Nephron progenitor cell (in vitro differentiated cells): Measurements from ENCODE around the gene KDM2B.
A peak's percentile ranks its signal among the peaks of the same experiment; 100 is the strongest.
"Not testable (repeated sequence)": the region's sequence is repeated elsewhere in the genome, so short reads cannot be mapped to it uniquely, and the experiment has no call there.

Experiments used
- DNase-seq: peaks from one replicate; pipeline ENCODE4 v3.0.0; 2021
- H3K27ac Mint-ChIP-seq: 2 replicates; pipeline ENCODE4 v1.8.0; 2021; ENCODE audit warnings: mild to moderate bottlenecking, moderate library complexity, mixed read lengths
- H3K27me3 Mint-ChIP-seq: 2 replicates; pipeline ENCODE4 v1.8.0; 2021; ENCODE audit warnings: mild to moderate bottlenecking, low read depth, mixed read lengths; ENCODE audit not compliant: poor library complexity
- H3K36me3 Mint-ChIP-seq: 2 replicates; pipeline ENCODE4 v1.8.0; 2021; ENCODE audit warnings: low read depth, mixed read lengths
- H3K4me1 Mint-ChIP-seq: 2 replicates; pipeline ENCODE4 v1.8.0; 2021; ENCODE audit warnings: mixed read lengths
- H3K4me3 Mint-ChIP-seq: 2 replicates; pipeline ENCODE4 v1.8.0; 2021; ENCODE audit warnings: mild to moderate bottlenecking, moderate library complexity, mixed read lengths
- H3K9me3 Mint-ChIP-seq: 2 replicates; pipeline ENCODE4 v1.8.0; 2021; ENCODE audit warnings: mild to moderate bottlenecking, moderate library complexity, mixed read lengths
- TF ChIP-seq, protein P1 (sequence below): fragments of 200-600 bp; sonication (generic); IDR thresholded peaks from 2 replicates; pipeline ENCODE4 v1.5.0; 2021; ENCODE audit warnings: antibody characterized with exemption

Gene KDM2B

DNA sequence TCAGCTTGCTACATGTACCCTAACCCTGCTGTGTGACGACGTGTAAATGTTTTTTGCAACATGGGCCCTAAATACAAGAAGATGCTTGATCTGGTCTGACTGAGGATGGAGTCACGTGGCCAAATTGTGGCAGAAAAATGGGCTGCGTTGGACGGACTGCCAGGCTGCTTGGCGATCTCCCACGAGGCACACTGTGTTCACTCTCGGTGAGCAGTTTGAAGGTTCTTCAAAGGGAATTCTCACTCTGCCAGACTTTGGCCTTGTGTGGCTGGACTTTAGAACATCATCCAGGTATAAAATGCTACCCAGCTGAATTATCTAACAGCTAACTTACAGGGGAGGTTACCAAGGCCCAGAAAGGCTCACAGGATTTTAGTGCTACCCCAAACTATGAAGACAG, 85.1 kb downstream of the KDM2B start:
- no peak for DNase-seq
- no peaks in the 10 kb centered on the region for H3K27me3 Mint-ChIP-seq
- peak overlapping the region; percentile 83 for H3K27ac Mint-ChIP-seq
- no peak overlapping the region for H3K4me3 Mint-ChIP-seq
- TF ChIP-seq, protein P1, sequence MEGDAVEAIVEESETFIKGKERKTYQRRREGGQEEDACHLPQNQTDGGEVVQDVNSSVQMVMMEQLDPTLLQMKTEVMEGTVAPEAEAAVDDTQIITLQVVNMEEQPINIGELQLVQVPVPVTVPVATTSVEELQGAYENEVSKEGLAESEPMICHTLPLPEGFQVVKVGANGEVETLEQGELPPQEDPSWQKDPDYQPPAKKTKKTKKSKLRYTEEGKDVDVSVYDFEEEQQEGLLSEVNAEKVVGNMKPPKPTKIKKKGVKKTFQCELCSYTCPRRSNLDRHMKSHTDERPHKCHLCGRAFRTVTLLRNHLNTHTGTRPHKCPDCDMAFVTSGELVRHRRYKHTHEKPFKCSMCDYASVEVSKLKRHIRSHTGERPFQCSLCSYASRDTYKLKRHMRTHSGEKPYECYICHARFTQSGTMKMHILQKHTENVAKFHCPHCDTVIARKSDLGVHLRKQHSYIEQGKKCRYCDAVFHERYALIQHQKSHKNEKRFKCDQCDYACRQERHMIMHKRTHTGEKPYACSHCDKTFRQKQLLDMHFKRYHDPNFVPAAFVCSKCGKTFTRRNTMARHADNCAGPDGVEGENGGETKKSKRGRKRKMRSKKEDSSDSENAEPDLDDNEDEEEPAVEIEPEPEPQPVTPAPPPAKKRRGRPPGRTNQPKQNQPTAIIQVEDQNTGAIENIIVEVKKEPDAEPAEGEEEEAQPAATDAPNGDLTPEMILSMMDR: no peak
- peaks cover 54% of the 10 kb centered on the region for H3K36me3 Mint-ChIP-seq
- no peaks in the 10 kb centered on the region for H3K9me3 Mint-ChIP-seq
- H3K4me1 Mint-ChIP-seq: peaks cover 45% of the 10 kb centered on the region

DNA sequence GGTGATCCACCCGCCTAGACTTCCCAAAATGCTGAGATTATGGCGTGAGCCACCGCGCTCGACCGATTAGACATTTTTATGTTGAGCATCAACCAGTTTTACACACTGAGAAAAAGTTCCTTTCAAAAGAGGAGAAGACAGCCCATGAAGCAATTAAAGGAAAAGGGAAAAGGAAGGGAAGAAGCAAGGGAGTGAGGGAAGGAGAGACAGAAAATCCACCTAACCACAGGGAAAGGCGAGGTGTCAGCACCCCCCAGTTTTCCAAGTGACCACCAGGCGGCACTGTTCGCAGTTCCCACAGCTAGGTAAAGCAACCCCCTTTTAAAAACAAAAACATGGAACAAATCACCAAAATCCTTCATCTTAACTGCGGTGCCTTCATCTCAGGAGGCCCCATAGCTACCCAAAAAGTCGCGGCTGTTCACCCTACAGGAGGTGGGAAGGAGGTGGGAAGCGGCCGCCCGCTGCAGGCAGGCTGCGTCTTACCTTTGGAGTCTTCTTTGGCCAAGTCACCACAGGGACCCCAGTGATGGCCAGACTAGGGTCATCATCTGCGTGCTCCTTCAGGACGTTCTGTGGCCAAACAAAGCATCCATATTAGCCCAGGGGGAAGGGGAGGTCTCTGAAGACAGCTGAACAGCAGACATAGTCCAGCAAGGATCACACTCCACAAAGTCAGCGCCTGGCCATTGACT, 86.6 kb downstream of the KDM2B start:
- Mint-ChIP-seq H3K4me1 (peaks cover 49% of the 10 kb centered on the region), H3K4me3 (no peak overlapping the region), H3K27ac (peak overlapping the region; percentile 52), H3K36me3 (peaks cover 50% of the 10 kb centered on the region), H3K9me3 (no peaks in the 10 kb centered on the region), H3K27me3 (no peaks in the 10 kb centered on the region)
- DNase-seq: peak; percentile 64
- TF ChIP-seq, protein P1: peak; percentile 83

DNA sequence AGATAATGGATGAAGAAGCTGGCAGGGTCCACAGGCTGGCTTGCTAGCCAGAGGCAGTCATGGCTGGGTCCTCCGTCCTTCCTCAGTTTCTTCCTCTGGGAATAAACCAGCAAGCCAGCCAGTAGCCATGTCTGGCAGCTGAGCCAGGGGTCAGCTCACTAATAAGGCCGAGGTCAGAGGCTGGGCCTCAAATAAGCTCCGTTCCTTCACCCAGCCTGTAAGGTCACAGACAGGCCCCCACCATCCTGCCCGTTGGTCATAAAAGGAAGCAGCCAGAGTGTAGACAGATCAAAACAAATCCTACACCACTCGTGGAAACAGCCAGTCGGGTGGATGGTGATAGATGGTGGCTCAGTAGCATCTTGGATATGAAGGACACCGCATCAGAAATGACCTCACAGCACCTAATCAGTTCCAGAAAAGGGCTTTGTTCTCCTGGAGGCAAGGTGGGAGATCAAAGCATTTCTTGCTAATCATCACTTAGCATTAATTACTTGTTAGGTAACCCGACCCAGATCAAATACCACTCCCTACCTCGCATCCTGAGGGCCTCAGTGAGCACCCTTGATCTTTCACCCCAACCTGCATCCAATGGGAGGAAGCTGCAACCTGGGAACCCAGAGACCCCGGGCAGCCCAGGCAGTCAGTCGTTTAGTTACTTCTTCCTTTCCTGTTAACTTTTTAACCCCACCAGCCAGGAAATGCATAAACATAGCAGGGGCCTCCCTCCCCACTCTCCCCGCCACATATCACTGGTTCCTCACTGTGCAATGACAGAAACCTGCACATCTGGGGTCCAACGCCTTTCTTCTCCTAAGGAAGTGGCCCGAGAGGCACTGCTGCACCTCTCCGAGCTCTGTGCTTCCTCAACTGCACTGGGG, 90.2 kb downstream of the KDM2B start:
- DNase-seq: peak; percentile 53
- Mint-ChIP-seq H3K4me3 (peak overlapping the region; percentile 62), H3K27ac (peak overlapping the region; percentile 98), H3K9me3 (no peaks in the 10 kb centered on the region), H3K36me3 (peaks cover 37% of the 10 kb centered on the region), H3K4me1 (peaks cover 64% of the 10 kb centered on the region), H3K27me3 (peaks cover 5% of the 10 kb centered on the region)
- TF ChIP-seq, protein P1: no peak

DNA sequence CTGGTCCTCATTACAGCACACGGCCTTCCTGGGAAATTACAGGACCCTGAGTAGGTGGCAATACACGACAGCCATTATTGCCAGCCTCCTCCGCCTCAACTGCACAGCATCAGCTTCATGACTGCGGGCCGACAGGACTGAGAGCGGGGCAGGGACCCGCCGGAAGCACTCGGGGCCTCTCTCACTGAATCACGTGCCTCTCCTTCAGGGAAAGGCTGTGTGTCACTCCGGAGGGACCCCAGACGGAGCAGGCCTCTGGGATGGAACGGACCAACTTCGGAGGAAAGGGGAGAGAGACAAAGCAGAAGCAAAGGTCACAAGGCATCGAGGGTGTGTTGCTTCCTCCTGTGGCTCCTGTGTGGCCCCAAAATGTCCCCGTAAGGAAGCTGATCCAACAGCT, 90.9 kb downstream of the KDM2B start:
- H3K4me3 Mint-ChIP-seq: no peak overlapping the region
- peaks cover 37% of the 10 kb centered on the region for H3K36me3 Mint-ChIP-seq
- DNase-seq: peak; percentile 11
- H3K27ac Mint-ChIP-seq: peak overlapping the region; percentile 88
- no peaks in the 10 kb centered on the region for H3K9me3 Mint-ChIP-seq
- H3K4me1 Mint-ChIP-seq: peaks cover 69% of the 10 kb centered on the region
- TF ChIP-seq, protein P1: no peak
- peaks cover 5% of the 10 kb centered on the region for H3K27me3 Mint-ChIP-seq

DNA sequence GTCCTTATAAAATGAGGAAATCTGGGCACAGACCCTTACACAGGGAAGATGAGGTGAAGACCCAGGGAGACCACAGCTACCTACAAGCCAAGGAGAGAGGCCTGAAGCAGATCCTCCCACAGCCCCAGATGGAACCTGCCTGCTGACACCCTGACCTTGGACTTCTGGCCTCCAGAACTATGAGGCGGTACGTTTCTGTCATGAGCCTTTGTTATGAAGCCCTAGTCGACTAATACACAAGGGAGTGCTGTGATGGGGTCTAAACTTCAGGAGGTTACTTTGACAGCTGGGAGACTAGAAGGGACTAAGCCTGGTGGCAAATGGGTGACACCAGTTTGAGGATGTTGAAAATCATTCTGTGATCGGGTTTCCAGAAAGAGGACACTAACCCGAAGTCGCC, 95.9 kb downstream of the KDM2B start:
- Mint-ChIP-seq H3K36me3 (peaks cover 56% of the 10 kb centered on the region), H3K27ac (no peak overlapping the region), H3K4me3 (peak overlapping the region; percentile 30), H3K27me3 (peaks cover 5% of the 10 kb centered on the region), H3K9me3 (no peaks in the 10 kb centered on the region), H3K4me1 (peaks cover 68% of the 10 kb centered on the region)
- DNase-seq: no peak
- TF ChIP-seq, protein P1: no peak

DNA sequence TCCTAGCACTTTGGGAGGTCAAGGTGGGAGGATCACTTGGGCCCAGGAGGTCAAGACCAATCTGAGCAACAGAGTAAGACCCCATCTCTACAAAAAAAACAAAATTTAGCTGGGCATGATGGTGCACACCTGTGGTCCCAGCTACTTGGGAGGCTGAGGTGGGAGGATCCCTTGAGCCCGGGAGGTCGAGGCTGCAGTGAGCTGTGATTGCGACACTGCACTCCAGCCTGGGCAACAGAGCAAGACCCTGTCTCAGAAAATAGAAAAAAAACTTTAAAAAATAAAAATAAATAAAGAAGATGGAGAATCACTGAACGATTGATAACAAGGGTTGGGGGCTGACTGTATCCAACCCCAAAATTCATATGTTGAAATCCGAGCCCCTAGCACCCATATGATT, 96.3 kb downstream of the KDM2B start:
- Mint-ChIP-seq H3K4me3 (peak overlapping the region; percentile 30), H3K36me3 (peaks cover 60% of the 10 kb centered on the region), H3K4me1 (peaks cover 65% of the 10 kb centered on the region), H3K27ac (peak overlapping the region; percentile 97)
- H3K27me3 Mint-ChIP-seq, H3K9me3 Mint-ChIP-seq, DNase-seq: not testable (repeated sequence)
